Neural progenitor cell (in vitro differentiated cells): ENCODE measurements around the gene FAM163B. TPM values are rescaled to one million over a fixed set of nuclear protein-coding genes. Genes with fewer than 3 reads are reported as not detected.

Source experiments
- DNase-seq: peaks from one replicate; pipeline ENCODE4 v3.0.0-alpha.2; 2016; ENCODE audit warnings: low spot score
- H2AFZ ChIP-seq: fragments of 200-600 bp; sonication (generic); replicated peaks from 2 replicates; pipeline ENCODE4 v1.6.1; 2016; ENCODE audit warnings: antibody characterized with exemption
- H3F3A ChIP-seq: fragments of 200-600 bp; sonication (generic); 2 replicates; pipeline ENCODE4 v1.6.1; 2016; ENCODE audit warnings: antibody characterized with exemption, low read depth
- H3K27ac ChIP-seq: fragments of 200-600 bp; sonication (generic); 2 replicates; pipeline ENCODE4 v1.5.1; 2016; ENCODE audit warnings: mild to moderate bottlenecking
- H3K27me3 ChIP-seq: fragments of 200-600 bp; sonication (generic); 2 replicates; pipeline ENCODE4 v1.6.1; 2016; ENCODE audit warnings: mild to moderate bottlenecking, moderate library complexity
- H3K36me3 ChIP-seq: fragments of 200-600 bp; sonication (generic); 2 replicates; pipeline ENCODE4 v1.5.1; 2016
- H3K4me1 ChIP-seq: fragments of 200-600 bp; sonication (generic); 2 replicates; pipeline ENCODE4 v1.6.1; 2016; ENCODE audit warnings: mixed run types
- H3K4me2 ChIP-seq: fragments of 200-600 bp; sonication (generic); 2 replicates; pipeline ENCODE4 v1.6.1; 2016
- H3K4me3 ChIP-seq: fragments of 200-600 bp; sonication (generic); 2 replicates; pipeline ENCODE4 v1.5.1; 2016
- H3K79me2 ChIP-seq: fragments of 200-600 bp; sonication (generic); 2 replicates; pipeline ENCODE4 v1.6.1; 2016; ENCODE audit warnings: low read depth
- H3K9ac ChIP-seq: fragments of 200-600 bp; sonication (generic); 2 replicates; pipeline ENCODE4 v1.6.1; 2016
- H3K9me3 ChIP-seq: fragments of 200-600 bp; sonication (generic); 2 replicates; pipeline ENCODE4 v1.5.1; 2016; ENCODE audit warnings: low read depth
- H4K20me1 ChIP-seq: fragments of 200-600 bp; sonication (generic); 2 replicates; pipeline ENCODE4 v1.6.1; 2016; ENCODE audit warnings: low read depth
- H3K27ac Mint-ChIP-seq: 3 replicates; pipeline ENCODE4 v1.8.0; 2021; ENCODE audit warnings: mixed read lengths
- H3K27me3 Mint-ChIP-seq: 2 replicates; pipeline ENCODE4 v1.8.0; 2022; ENCODE audit warnings: low read depth, mild to moderate bottlenecking, inconsistent platforms, moderate library complexity, mixed read lengths; ENCODE audit not compliant: insufficient read depth
- H3K36me3 Mint-ChIP-seq: 3 replicates; pipeline ENCODE4 v1.8.0; 2021; ENCODE audit warnings: mixed read lengths
- H3K4me1 Mint-ChIP-seq: 3 replicates; pipeline ENCODE4 v1.8.0; 2021; ENCODE audit warnings: mixed read lengths
- H3K4me3 Mint-ChIP-seq: 3 replicates; pipeline ENCODE4 v1.8.0; 2021; ENCODE audit warnings: mild to moderate bottlenecking, moderate library complexity, mixed read lengths
- H3K9me3 Mint-ChIP-seq: 3 replicates; pipeline ENCODE4 v1.8.0; 2020; ENCODE audit warnings: mixed read lengths
- EZH2 ChIP-seq: fragments of 200-600 bp; sonication (generic); IDR thresholded peaks from 2 replicates; pipeline ENCODE4 v1.6.1; 2017; ENCODE audit warnings: antibody characterized with exemption, mild to moderate bottlenecking, moderate library complexity
- EZH2phosphoT487 ChIP-seq: fragments of 200-600 bp; sonication (generic); IDR thresholded peaks from 2 replicates; pipeline ENCODE4 v1.6.1; 2017; ENCODE audit warnings: antibody characterized with exemption
- total RNA-seq: library from RNA; depleted of rRNA; stranded (reverse); fragments of >200 nt; gene quantifications from 2 replicates; pipeline ENCODE4 v1.2.3, GENCODE V29; 2015; ENCODE audit warnings: low replicate concordance
- TF ChIP-seq, protein P1 (sequence below): fragments of 200-600 bp; sonication (generic); IDR thresholded peaks from 2 replicates; pipeline ENCODE4 v1.5.1; 2017; ENCODE audit warnings: antibody characterized with exemption, mild to moderate bottlenecking

FAM163B gene
- total RNA-seq, 1 donor from 2014 or later, result not detected

DNA sequence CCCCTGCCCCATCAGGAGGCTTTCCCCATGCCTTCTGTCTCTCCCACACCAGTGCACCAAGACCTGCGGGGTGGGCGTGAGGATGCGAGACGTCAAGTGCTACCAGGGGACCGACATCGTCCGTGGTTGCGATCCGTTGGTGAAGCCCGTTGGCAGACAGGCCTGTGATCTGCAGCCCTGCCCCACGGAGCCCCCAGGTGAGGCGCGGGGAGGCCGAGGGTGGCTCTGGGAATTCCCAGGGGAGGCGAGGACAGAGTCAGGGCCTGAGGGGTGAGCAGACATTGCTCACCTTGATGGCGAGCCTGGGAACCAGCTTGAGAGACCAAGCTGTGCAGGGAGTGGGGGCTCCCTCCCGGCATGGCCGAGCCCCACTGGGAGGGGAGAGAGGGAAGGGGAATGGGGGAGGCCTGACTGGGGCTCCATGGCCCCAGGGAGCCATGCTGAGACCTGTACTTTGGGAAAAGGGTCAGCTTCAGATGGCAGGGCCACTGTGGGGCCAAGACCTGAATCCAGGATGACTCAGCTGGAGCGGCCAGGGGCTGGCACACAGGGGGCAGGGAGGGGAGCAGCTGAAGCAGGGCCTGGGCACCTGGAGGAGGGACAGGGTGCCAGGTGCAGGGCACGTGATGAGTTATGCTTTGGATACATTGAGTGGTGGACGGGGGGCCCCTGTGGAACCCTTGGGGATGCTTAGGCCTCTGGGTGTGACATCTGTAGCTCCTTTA lies 35.2 kb downstream of the FAM163B start:
- Mint-ChIP-seq H3K27ac (peak overlapping the region; percentile 82), H3K36me3 (no peaks in the 10 kb centered on the region), H3K4me3 (no peak overlapping the region), H3K27me3 (peaks cover 11% of the 10 kb centered on the region), H3K4me1 (peaks cover 39% of the 10 kb centered on the region), H3K9me3 (no peaks in the 10 kb centered on the region)
- Histone ChIP-seq H3K4me1 (peaks cover 17% of the 10 kb centered on the region), H3K27ac (no peak overlapping the region), H3K9ac (no peak overlapping the region), H3K36me3 (no peaks in the 10 kb centered on the region), H3F3A (no peaks in the 10 kb centered on the region), H3K79me2 (no peaks in the 10 kb centered on the region), H2AFZ (no peak overlapping the region), H3K4me3 (no peak overlapping the region), H3K9me3 (no peaks in the 10 kb centered on the region), H3K27me3 (no peaks in the 10 kb centered on the region), H4K20me1 (no peaks in the 10 kb centered on the region), H3K4me2 (no peak overlapping the region)
- TF ChIP-seq, protein P1, sequence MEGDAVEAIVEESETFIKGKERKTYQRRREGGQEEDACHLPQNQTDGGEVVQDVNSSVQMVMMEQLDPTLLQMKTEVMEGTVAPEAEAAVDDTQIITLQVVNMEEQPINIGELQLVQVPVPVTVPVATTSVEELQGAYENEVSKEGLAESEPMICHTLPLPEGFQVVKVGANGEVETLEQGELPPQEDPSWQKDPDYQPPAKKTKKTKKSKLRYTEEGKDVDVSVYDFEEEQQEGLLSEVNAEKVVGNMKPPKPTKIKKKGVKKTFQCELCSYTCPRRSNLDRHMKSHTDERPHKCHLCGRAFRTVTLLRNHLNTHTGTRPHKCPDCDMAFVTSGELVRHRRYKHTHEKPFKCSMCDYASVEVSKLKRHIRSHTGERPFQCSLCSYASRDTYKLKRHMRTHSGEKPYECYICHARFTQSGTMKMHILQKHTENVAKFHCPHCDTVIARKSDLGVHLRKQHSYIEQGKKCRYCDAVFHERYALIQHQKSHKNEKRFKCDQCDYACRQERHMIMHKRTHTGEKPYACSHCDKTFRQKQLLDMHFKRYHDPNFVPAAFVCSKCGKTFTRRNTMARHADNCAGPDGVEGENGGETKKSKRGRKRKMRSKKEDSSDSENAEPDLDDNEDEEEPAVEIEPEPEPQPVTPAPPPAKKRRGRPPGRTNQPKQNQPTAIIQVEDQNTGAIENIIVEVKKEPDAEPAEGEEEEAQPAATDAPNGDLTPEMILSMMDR, result no peak
- no peak for TF ChIP-seq EZH2phosphoT487
- no peak for TF ChIP-seq EZH2
- DNase-seq, result no peak

DNA sequence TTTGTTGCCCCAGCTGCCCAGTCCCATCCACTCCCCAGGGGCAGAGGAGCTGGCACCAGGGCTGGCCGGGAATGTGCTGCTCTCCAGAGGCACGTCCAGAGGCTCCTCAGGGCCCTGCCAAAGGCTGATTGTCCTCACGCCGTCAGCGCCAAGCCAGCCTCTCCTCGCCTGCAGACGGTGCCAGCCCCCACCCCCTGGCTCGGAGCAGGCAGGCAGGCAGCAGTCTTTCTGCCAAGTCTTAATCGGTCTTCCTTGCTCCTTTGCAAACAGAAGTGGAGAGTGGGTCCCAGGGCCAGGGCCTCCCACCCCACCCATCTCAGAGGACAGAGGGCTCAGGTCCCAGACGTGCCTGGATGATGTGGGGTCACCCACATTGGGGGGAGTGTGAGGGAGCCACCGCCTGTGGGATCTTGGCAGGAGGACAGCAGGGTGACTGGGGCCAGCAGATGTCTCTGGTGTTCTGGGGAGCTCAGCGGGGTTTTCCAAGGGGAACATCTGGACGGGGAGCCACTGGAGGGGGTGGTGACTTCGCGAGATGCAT lies 36.3 kb downstream of the FAM163B start:
- Histone ChIP-seq H2AFZ (no peak overlapping the region), H3K4me1 (peaks cover 17% of the 10 kb centered on the region), H3K9me3 (no peaks in the 10 kb centered on the region), H3K9ac (no peak overlapping the region), H3K27ac (no peak overlapping the region), H3K79me2 (no peaks in the 10 kb centered on the region), H3K4me3 (no peak overlapping the region), H3K27me3 (no peaks in the 10 kb centered on the region), H3K36me3 (no peaks in the 10 kb centered on the region), H4K20me1 (no peaks in the 10 kb centered on the region), H3K4me2 (no peak overlapping the region), H3F3A (no peaks in the 10 kb centered on the region)
- Mint-ChIP-seq H3K4me3 (no peak overlapping the region), H3K27ac (no peak overlapping the region), H3K27me3 (peaks cover 8% of the 10 kb centered on the region), H3K4me1 (peaks cover 35% of the 10 kb centered on the region), H3K36me3 (no peaks in the 10 kb centered on the region), H3K9me3 (no peaks in the 10 kb centered on the region)
- TF ChIP-seq EZH2 (no peak), EZH2phosphoT487 (no peak)
- TF ChIP-seq, protein P1, result no peak
- no peak for DNase-seq

DNA sequence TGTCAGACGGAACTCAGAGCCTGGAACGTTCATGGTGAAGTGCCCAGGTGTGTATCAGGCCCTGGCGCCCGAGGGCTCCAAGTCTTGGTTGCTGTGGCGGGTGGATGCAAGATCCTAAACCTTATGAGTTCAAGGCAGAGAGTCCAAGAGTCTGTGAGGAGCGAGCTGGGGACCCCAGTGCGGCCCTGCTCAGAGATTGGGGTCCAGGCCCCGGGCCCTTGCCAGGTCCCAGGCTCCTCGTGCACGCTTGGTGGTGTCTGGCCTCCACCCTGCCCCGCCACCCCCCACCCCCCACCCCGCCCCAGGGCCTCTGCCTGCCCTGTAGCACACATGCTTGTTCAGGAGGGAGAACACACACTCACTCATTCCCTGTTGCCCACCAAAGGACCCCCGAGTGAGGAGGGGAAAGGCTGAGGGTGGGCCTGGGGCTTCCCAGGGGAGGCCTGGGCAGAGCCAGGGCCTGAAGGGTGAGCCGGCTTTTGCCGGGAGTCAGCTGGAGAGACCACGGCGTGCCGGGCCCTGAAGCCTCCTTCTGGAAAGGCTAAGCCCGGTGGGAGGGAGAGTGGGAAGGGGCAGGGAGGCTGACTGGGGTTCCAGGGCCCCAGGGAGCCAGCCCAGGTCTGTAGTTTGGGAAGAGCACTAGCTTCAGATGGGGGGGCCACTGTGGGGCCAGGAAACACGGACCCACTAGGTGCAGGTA lies 37.1 kb downstream of the FAM163B start:
- no peak overlapping the region for H3K9ac ChIP-seq
- peaks cover 33% of the 10 kb centered on the region for H3K4me1 Mint-ChIP-seq
- H3K79me2 ChIP-seq, result no peaks in the 10 kb centered on the region
- TF ChIP-seq, protein P1, result no peak
- no peaks in the 10 kb centered on the region for H3K27me3 ChIP-seq
- no peak overlapping the region for H2AFZ ChIP-seq
- no peak overlapping the region for H3K4me2 ChIP-seq
- H3K9me3 Mint-ChIP-seq, result no peaks in the 10 kb centered on the region
- no peak overlapping the region for H3K4me3 Mint-ChIP-seq
- no peak overlapping the region for H3K4me3 ChIP-seq
- H3F3A ChIP-seq, result no peaks in the 10 kb centered on the region
- H3K27me3 Mint-ChIP-seq, result peaks cover 8% of the 10 kb centered on the region
- no peak for DNase-seq
- H3K36me3 ChIP-seq, result no peaks in the 10 kb centered on the region
- H3K27ac Mint-ChIP-seq, result no peak overlapping the region
- peaks cover 12% of the 10 kb centered on the region for H3K4me1 ChIP-seq
- no peaks in the 10 kb centered on the region for H3K36me3 Mint-ChIP-seq
- H4K20me1 ChIP-seq, result no peaks in the 10 kb centered on the region
- no peak overlapping the region for H3K27ac ChIP-seq
- no peaks in the 10 kb centered on the region for H3K9me3 ChIP-seq
